ENCODE results near the gene CFAP97D1. TPM values are rescaled to one million over a fixed set of nuclear protein-coding genes. Genes with fewer than 3 reads are reported as not detected.

CFAP97D1 gene
- total RNA-seq, 4 donors from 2014 or later, result not detected

DNA sequence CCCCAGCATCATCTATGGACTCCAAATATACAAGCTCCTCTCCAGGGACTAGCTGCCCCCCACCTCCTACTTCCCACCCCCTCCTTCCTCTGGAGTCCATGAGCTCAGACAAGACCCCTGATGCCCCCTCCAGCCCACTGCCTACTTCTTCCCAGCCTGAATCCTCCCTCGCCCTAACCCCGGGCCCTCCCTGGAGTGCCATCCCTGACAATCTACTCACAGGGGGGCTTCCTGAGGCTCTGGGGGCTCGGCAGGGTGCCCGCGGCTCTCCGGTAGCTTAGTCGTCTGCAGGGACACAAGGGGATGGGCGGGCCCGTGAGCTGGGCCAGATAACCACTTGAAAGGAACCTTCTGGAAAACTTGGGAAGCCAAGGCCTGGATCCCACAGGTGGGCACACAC is 37.6 kb downstream of the CFAP97D1 start:
- in situ Hi-C loops (cut with MboI; ENCODE audit: low pct_ligation_motif_present in 1 of 4, low pct_unique_long_range_greater_than_20kb in 1 of 4, low sequenced_read_pairs in 3 of 4), result no loop called here

DNA sequence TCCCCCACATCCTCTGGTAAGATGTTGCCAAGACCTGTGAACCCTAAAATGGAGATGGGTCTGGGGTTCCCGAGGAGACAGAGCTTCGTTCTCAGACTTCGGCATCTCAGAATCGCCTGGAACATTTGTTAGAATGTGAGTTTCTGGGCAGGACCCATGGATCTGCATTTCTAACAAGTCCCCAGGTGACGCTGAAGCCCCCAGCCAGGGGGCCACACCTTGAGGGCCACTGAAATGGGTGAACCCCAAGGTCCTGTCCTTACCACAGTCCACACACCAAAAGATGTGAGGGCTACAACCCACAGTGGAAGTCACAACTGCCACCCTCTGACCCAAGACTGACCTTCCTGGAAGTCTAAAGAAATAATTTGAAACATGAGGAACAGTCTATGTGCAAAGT is 38.7 kb downstream of the CFAP97D1 start:
- in situ Hi-C loops (cut with MboI; ENCODE audit: low pct_ligation_motif_present in 1 of 4, low pct_unique_long_range_greater_than_20kb in 1 of 4, low sequenced_read_pairs in 3 of 4), result no loop called here
- 90% methylated on average over 5 of the region's 5 CpGs; no CpG with 5 or more reads in 1 of the 2 donors for WGBS, 2 donors (ENCODE audit: low coverage in 1 of 2)
- Histone ChIP-seq H3K4me3 (no peak overlapping the region), H3K36me3 (no peaks in the 10 kb centered on the region), H3K27ac (no peak overlapping the region), H3K9me3 (no peaks in the 10 kb centered on the region), H3K4me1 (peaks cover 0 to 8% (median 6%) of the 10 kb centered on the region in 4 donors), H3K27me3 (no peaks in the 10 kb centered on the region)
- no peak for DNase-seq
- TF ChIP-seq EP300 (IDR thresholded peaks at IDR 0.05; ENCODE audit: low read depth) (no peak), POLR2AphosphoS5 (IDR thresholded peaks at IDR 0.05) (no peak), POLR2A (IDR thresholded peaks at IDR 0.05) (no peak)
- TF ChIP-seq, protein P1, sequence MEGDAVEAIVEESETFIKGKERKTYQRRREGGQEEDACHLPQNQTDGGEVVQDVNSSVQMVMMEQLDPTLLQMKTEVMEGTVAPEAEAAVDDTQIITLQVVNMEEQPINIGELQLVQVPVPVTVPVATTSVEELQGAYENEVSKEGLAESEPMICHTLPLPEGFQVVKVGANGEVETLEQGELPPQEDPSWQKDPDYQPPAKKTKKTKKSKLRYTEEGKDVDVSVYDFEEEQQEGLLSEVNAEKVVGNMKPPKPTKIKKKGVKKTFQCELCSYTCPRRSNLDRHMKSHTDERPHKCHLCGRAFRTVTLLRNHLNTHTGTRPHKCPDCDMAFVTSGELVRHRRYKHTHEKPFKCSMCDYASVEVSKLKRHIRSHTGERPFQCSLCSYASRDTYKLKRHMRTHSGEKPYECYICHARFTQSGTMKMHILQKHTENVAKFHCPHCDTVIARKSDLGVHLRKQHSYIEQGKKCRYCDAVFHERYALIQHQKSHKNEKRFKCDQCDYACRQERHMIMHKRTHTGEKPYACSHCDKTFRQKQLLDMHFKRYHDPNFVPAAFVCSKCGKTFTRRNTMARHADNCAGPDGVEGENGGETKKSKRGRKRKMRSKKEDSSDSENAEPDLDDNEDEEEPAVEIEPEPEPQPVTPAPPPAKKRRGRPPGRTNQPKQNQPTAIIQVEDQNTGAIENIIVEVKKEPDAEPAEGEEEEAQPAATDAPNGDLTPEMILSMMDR (IDR thresholded peaks at IDR 0.05), result no peak
- intact Hi-C loops (cut with DNase I; ENCODE audit: low total_unique reads), result no loop called here

More for the DNA sequence above, 37.6 kb downstream of the CFAP97D1 start:
- DNase-seq, result no peak
- intact Hi-C loops (cut with DNase I; ENCODE audit: low total_unique reads), result no loop called here
- Histone ChIP-seq H3K9me3 (no peaks in the 10 kb centered on the region), H3K27ac (no peak overlapping the region), H3K27me3 (no peaks in the 10 kb centered on the region), H3K36me3 (no peaks in the 10 kb centered on the region), H3K4me3 (no peak overlapping the region), H3K4me1 (no peaks in the 10 kb centered on the region)
- no peak for TF ChIP-seq EP300 (IDR thresholded peaks at IDR 0.05; ENCODE audit: low read depth)
- no peak for TF ChIP-seq POLR2A (IDR thresholded peaks at IDR 0.05)
- no peak for TF ChIP-seq POLR2AphosphoS5 (IDR thresholded peaks at IDR 0.05)
- TF ChIP-seq, protein P1 (IDR thresholded peaks at IDR 0.05), result no peak
- WGBS, 2 donors (ENCODE audit: low coverage in 1 of 2), result 91% methylated on average over 9 of the region's 9 CpGs; no CpG with 5 or more reads in 1 of the 2 donors

DNA sequence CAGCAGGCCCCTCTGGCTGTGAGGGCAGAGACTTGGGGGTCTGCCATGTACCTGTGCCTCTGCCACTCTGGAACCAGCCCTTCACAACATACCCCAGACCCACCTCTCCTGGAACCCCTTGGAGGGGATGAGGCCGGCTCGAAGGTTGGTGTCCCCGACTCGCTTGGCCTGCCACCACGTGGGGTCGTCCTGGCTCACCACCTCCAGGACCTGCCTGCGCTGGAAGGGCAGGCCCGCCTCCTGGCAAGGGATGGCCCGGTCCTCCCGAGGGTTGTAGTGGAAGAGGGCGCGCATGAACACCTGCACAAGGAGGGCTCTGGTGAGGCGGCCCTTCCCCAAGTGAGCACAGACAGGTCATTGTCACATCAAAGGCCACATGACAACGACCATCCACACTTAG is 40.5 kb downstream of the CFAP97D1 start:
- Histone ChIP-seq H3K27ac (no peak overlapping the region), H3K27me3 (no peaks in the 10 kb centered on the region), H3K36me3 (no peaks in the 10 kb centered on the region), H3K9me3 (no peaks in the 10 kb centered on the region), H3K4me1 (peaks cover 0 to 8% (median 6%) of the 10 kb centered on the region in 4 donors), H3K4me3 (no peak overlapping the region)
- TF ChIP-seq EP300 (IDR thresholded peaks at IDR 0.05; ENCODE audit: low read depth) (no peak), POLR2AphosphoS5 (IDR thresholded peaks at IDR 0.05) (no peak), POLR2A (IDR thresholded peaks at IDR 0.05) (no peak)
- TF ChIP-seq, protein P1 (IDR thresholded peaks at IDR 0.05), result no peak
- in situ Hi-C loops (cut with MboI; ENCODE audit: low pct_ligation_motif_present in 1 of 4, low pct_unique_long_range_greater_than_20kb in 1 of 4, low sequenced_read_pairs in 3 of 4), result no loop called here
- DNase-seq, result no peak
- intact Hi-C loops (cut with DNase I; ENCODE audit: low total_unique reads), result no loop called here
- 88% methylated on average over 14 of the region's 14 CpGs; no CpG with 5 or more reads in 1 of the 2 donors for WGBS, 2 donors (ENCODE audit: low coverage in 1 of 2)

DNA sequence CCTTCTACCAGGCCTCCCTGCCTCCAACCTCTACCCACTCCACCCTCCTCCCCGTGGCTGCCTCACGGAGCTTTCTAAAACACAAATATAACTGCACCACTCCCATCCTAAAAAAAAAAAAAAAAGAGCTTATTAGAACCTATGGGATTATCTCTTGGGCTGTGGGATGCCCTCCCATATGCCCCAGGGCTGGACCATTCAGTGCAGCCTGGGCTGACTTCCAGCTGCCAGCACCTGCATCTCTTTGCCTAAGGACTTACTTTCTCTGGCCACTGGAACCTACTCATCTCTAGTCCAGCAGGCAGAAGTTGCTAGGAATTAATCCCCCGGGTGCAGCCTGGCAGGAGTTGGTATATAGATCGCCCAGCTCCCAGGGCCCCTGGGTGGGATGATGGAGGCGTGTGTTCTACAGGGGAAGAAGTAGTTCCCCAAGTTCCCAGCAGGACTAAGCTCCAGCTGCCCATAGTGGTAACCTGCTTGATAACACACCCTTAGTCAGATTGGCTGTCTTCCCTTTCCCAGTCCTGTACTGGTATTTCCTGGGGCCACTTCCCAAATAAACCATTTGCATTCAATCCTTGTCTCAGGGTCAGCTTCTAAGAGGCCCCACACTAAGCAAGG is 42.4 kb downstream of the CFAP97D1 start:
- H3K27ac ChIP-seq, result no peak overlapping the region
- no peaks in the 10 kb centered on the region for H3K27me3 ChIP-seq
- H3K9me3 ChIP-seq, result no peaks in the 10 kb centered on the region
- no peak overlapping the region for H3K4me3 ChIP-seq
- intact Hi-C loops (cut with DNase I; ENCODE audit: low total_unique reads) (no loop called here), in situ Hi-C loops (cut with MboI; ENCODE audit: low pct_ligation_motif_present in 1 of 4, low pct_unique_long_range_greater_than_20kb in 1 of 4, low sequenced_read_pairs in 3 of 4) (no loop called here)
- 89 to 100% methylated on average over 1 to 5 of the region's 5 CpGs for WGBS, 2 donors (ENCODE audit: low coverage in 1 of 2)
- H3K4me1 ChIP-seq, result peaks cover 0 to 8% (median 6%) of the 10 kb centered on the region in 4 donors
- DNase-seq, result no peak
- no peaks in the 10 kb centered on the region for H3K36me3 ChIP-seq
- TF ChIP-seq POLR2A (IDR thresholded peaks at IDR 0.05), result no peak
- TF ChIP-seq, protein P1 (IDR thresholded peaks at IDR 0.05), result no peak
- TF ChIP-seq POLR2AphosphoS5 (IDR thresholded peaks at IDR 0.05), result no peak

Data from transverse colon (tissue), 4 donors.